ENCODE measurements around the gene FABP3. TPM values are rescaled to one million over a fixed set of nuclear protein-coding genes. Genes with fewer than 3 reads are reported as not detected.
A peak's percentile ranks its signal among the peaks of the same experiment; 100 is the strongest.
"Not testable (repeated sequence)": the region's sequence is repeated elsewhere in the genome, so short reads cannot be mapped to it uniquely, and the experiment has no call there.

The FABP3 gene
- total RNA-seq, 1 experiment from 2014 or later, result not detected

- H3F3A ChIP-seq (ENCODE audit: insufficient read depth, low read depth), result peaks cover 13% of the 10 kb centered on the region; the same call in 1 of the 2 replicates
- H3K79me2 ChIP-seq (ENCODE audit: low read depth), result no peaks in the 10 kb centered on the region
- H3K9me2 ChIP-seq (ENCODE audit: insufficient read depth), result no peaks in the 10 kb centered on the region
- H2AFZ ChIP-seq, result no peak overlapping the region
- peak overlapping the region; percentile 70 for H3K4me2 ChIP-seq
- intact Hi-C loops (cut with micrococcal nuclease; ENCODE audit: unreplicated experiment), result loop anchor here (1.0 kb wide), 1 partner anchor 81 kb away; no protein-coding TSS in a partner anchor
- H3K27me3 ChIP-seq (ENCODE audit: insufficient read depth, low read depth), result no peaks in the 10 kb centered on the region
- peak; percentile 82 to 90 for DNase-seq
- POLR2A ChIA-PET (ENCODE audit: unreplicated experiment), result interaction anchor here (0.7 kb wide), 1 partner anchor 1646 kb away, joined by 3 read pairs; no protein-coding TSS in a partner anchor
- CTCF ChIA-PET, result interaction anchor here (0.6 kb wide), 2 partner anchors 9 to 228 kb away, joined by 3 to 7 read pairs; no protein-coding TSS in a partner anchor
- no peaks in the 10 kb centered on the region for H3K36me3 ChIP-seq (ENCODE audit: low read depth)
- H3K4me1 ChIP-seq (replicated peaks; ENCODE audit: insufficient read depth), result peaks cover 20% of the 10 kb centered on the region
- no peak overlapping the region for H3K4me3 ChIP-seq
- TF ChIP-seq EZH2 (IDR thresholded peaks at IDR 0.05; ENCODE audit: low read depth) (no peak), CTCF (conservative IDR thresholded peaks at IDR 0.05) (no peak)
- no peaks in the 10 kb centered on the region for H4K20me1 ChIP-seq (ENCODE audit: insufficient read depth)
- H3K27ac ChIP-seq, result peak overlapping the region; percentile 79
- no TSS peak for BruUV-seq (replicated peaks)
- H3K9me3 ChIP-seq (ENCODE audit: insufficient read depth, low read depth), result no peaks in the 10 kb centered on the region
These were observed 17.2 kb upstream of the FABP3 start for GRCh38 chr1:31390071-31390470.

- Histone ChIP-seq H3K4me3 (no peak overlapping the region), H3K4me1 (replicated peaks; ENCODE audit: insufficient read depth) (peaks cover 20% of the 10 kb centered on the region), H3K4me2 (peak overlapping the region; percentile 70), H3K79me2 (ENCODE audit: low read depth) (no peaks in the 10 kb centered on the region), H2AFZ (no peak overlapping the region), H3F3A (ENCODE audit: insufficient read depth, low read depth) (peaks cover 13% of the 10 kb centered on the region; the same call in 1 of the 2 replicates), H3K27me3 (ENCODE audit: insufficient read depth, low read depth) (no peaks in the 10 kb centered on the region), H3K27ac (peak overlapping the region; percentile 79), H3K9me3 (ENCODE audit: insufficient read depth, low read depth) (no peaks in the 10 kb centered on the region), H3K9me2 (ENCODE audit: insufficient read depth) (no peaks in the 10 kb centered on the region), H3K36me3 (ENCODE audit: low read depth) (no peaks in the 10 kb centered on the region), H4K20me1 (ENCODE audit: insufficient read depth) (no peaks in the 10 kb centered on the region)
- TF ChIP-seq EZH2 (IDR thresholded peaks at IDR 0.05; ENCODE audit: low read depth), result no peak
- no peak for TF ChIP-seq CTCF (conservative IDR thresholded peaks at IDR 0.05)
- intact Hi-C loops (cut with micrococcal nuclease; ENCODE audit: unreplicated experiment), result loop anchor here (1.0 kb wide), 1 partner anchor 82 kb away; no protein-coding TSS in a partner anchor
- BruUV-seq (replicated peaks), result no TSS peak
- ChIA-PET CTCF (interaction anchor here (0.6 kb wide), 2 partner anchors 9 to 227 kb away, joined by 3 to 7 read pairs; no protein-coding TSS in a partner anchor), POLR2A (ENCODE audit: unreplicated experiment) (interaction anchor here (0.7 kb wide), 1 partner anchor 1646 kb away, joined by 3 read pairs; no protein-coding TSS in a partner anchor)
- no peak for DNase-seq
These were observed 16.7 kb upstream of the FABP3 start for GRCh38 chr1:31389616-31390015.

- intact Hi-C loops (cut with micrococcal nuclease; ENCODE audit: unreplicated experiment), result no loop called here
- CTCF ChIA-PET, result no interaction called here
- no peak overlapping the region for H3K4me2 ChIP-seq
These were observed 14.7 kb upstream of the FABP3 start for GRCh38 chr1:31387612-31388011.

GRCh38 chr1:31386576-31387243 lies 13.8 kb upstream of the FABP3 start:
- peaks cover 13% of the 10 kb centered on the region; the same call in 1 of the 2 replicates for H3F3A ChIP-seq (ENCODE audit: insufficient read depth, low read depth)
- DNase-seq; BruUV-seq (replicated peaks); H3K27me3 ChIP-seq (ENCODE audit: insufficient read depth, low read depth); H4K20me1 ChIP-seq (ENCODE audit: insufficient read depth); H2AFZ ChIP-seq; H3K9me3 ChIP-seq (ENCODE audit: insufficient read depth, low read depth); H3K27ac ChIP-seq; H3K36me3 ChIP-seq (ENCODE audit: low read depth); intact Hi-C loops (cut with micrococcal nuclease; ENCODE audit: unreplicated experiment); H3K79me2 ChIP-seq (ENCODE audit: low read depth); H3K4me2 ChIP-seq; CTCF ChIA-PET; H3K9me2 ChIP-seq (ENCODE audit: insufficient read depth); H3K4me3 ChIP-seq; POLR2A ChIA-PET (ENCODE audit: unreplicated experiment): not testable (repeated sequence)
- peaks cover 33% of the 10 kb centered on the region for H3K4me1 ChIP-seq (replicated peaks; ENCODE audit: insufficient read depth)

More at GRCh38 chr1:31387612-31388011, 14.7 kb upstream of the FABP3 start:
- no peaks in the 10 kb centered on the region for H3K9me2 ChIP-seq (ENCODE audit: insufficient read depth)
- no peaks in the 10 kb centered on the region for H3K36me3 ChIP-seq (ENCODE audit: low read depth)
- TF ChIP-seq CTCF (conservative IDR thresholded peaks at IDR 0.05) (no peak), EZH2 (IDR thresholded peaks at IDR 0.05; ENCODE audit: low read depth) (no peak)
- no peak overlapping the region for H3K27ac ChIP-seq
- no peak overlapping the region for H3K4me3 ChIP-seq
- no peak for DNase-seq
- BruUV-seq (replicated peaks), result no TSS peak
- peaks cover 13% of the 10 kb centered on the region; the same call in 1 of the 2 replicates for H3F3A ChIP-seq (ENCODE audit: insufficient read depth, low read depth)
- no peak overlapping the region for H2AFZ ChIP-seq
- H3K4me1 ChIP-seq (replicated peaks; ENCODE audit: insufficient read depth), result peaks cover 24% of the 10 kb centered on the region
- H3K27me3 ChIP-seq (ENCODE audit: insufficient read depth, low read depth), result no peaks in the 10 kb centered on the region
- POLR2A ChIA-PET (ENCODE audit: unreplicated experiment), result no interaction called here
- no peaks in the 10 kb centered on the region for H3K79me2 ChIP-seq (ENCODE audit: low read depth)
- H4K20me1 ChIP-seq (ENCODE audit: insufficient read depth), result no peaks in the 10 kb centered on the region
- no peaks in the 10 kb centered on the region for H3K9me3 ChIP-seq (ENCODE audit: insufficient read depth, low read depth)

All from PC-9 (cell line).